GM23338 (cell line): ENCODE data around the gene SCTR. TPM values are rescaled to one million over a fixed set of nuclear protein-coding genes. Genes with fewer than 3 reads are reported as not detected.

ENCODE experiments used
- ATAC-seq: fragments of 200-7000 bp; cut with Tn5 transposase; 3 replicates; pipeline ENCODE4 v1.9.1; 2020
- DNase-seq: peaks from one replicate; pipeline ENCODE4 v3.0.0-alpha.2; 2015; ENCODE audit warnings: low spot score
- H2AFZ ChIP-seq: fragments of 200-600 bp; sonication (generic); 2 replicates; pipeline ENCODE4 v1.8.0; 2016; ENCODE audit warnings: antibody characterized with exemption, mild to moderate bottlenecking, moderate library complexity
- H3F3A ChIP-seq: fragments of 200-600 bp; sonication (generic); replicated peaks from 2 replicates; pipeline ENCODE4 v1.8.0; 2017; ENCODE audit warnings: antibody characterized with exemption, mixed run types, low read depth
- H3K27ac ChIP-seq: fragments of 200-600 bp; sonication (generic); 2 replicates; pipeline ENCODE4 v1.6.1; 2016; ENCODE audit warnings: low read depth
- H3K27me3 ChIP-seq: fragments of 200-600 bp; sonication (generic); 2 replicates; pipeline ENCODE4 v1.8.0; 2016; ENCODE audit warnings: mild to moderate bottlenecking, mixed run types, moderate library complexity; ENCODE audit not compliant: insufficient read depth
- H3K36me3 ChIP-seq: fragments of 200-600 bp; sonication (generic); 2 replicates; pipeline ENCODE4 v1.8.0; 2016; ENCODE audit warnings: mild to moderate bottlenecking; ENCODE audit not compliant: insufficient read depth
- H3K4me1 ChIP-seq: fragments of 200-600 bp; sonication (generic); 2 replicates; pipeline ENCODE4 v1.8.0; 2016; ENCODE audit warnings: mild to moderate bottlenecking, moderate library complexity; ENCODE audit not compliant: insufficient read depth
- H3K4me2 ChIP-seq: fragments of 200-600 bp; sonication (generic); 2 replicates; pipeline ENCODE4 v1.7.1; 2017; ENCODE audit warnings: mixed run types
- H3K4me3 ChIP-seq: fragments of 200-600 bp; sonication (generic); 2 replicates; pipeline ENCODE4 v1.6.1; 2016; ENCODE audit warnings: mixed run types
- H3K79me2 ChIP-seq: fragments of 200-600 bp; sonication (generic); replicated peaks from 2 replicates; pipeline ENCODE4 v1.8.0; 2017; ENCODE audit warnings: mild to moderate bottlenecking; ENCODE audit not compliant: insufficient read depth
- H3K9me2 ChIP-seq: fragments of 200-600 bp; sonication (generic); 2 replicates; pipeline ENCODE4 v1.8.0; 2017; ENCODE audit not compliant: insufficient read depth
- H4K20me1 ChIP-seq: fragments of 200-600 bp; sonication (generic); replicated peaks from 2 replicates; pipeline ENCODE4 v1.8.0; 2017; ENCODE audit warnings: mild to moderate bottlenecking; ENCODE audit not compliant: insufficient read depth
- H3K27ac Mint-ChIP-seq: 2 replicates; pipeline ENCODE4 v1.8.0; 2020; ENCODE audit warnings: inconsistent platforms, mild to moderate bottlenecking, moderate library complexity, mixed read lengths
- H3K27me3 Mint-ChIP-seq: 3 replicates; pipeline ENCODE4 v1.8.0; 2022; ENCODE audit warnings: low read depth, mild to moderate bottlenecking, moderate library complexity, mixed read lengths, inconsistent platforms; ENCODE audit not compliant: insufficient read depth, poor library complexity
- H3K36me3 Mint-ChIP-seq: 3 replicates; pipeline ENCODE4 v1.8.0; 2021; ENCODE audit warnings: low read depth, mild to moderate bottlenecking, inconsistent platforms, moderate library complexity, mixed read lengths
- H3K4me1 Mint-ChIP-seq: 3 replicates; pipeline ENCODE4 v1.8.0; 2020; ENCODE audit warnings: mild to moderate bottlenecking, inconsistent platforms, mixed read lengths
- H3K4me3 Mint-ChIP-seq: 3 replicates; pipeline ENCODE4 v1.8.0; 2021; ENCODE audit warnings: moderate library complexity, mild to moderate bottlenecking, inconsistent platforms, mixed read lengths
- H3K9me3 Mint-ChIP-seq: 3 replicates; pipeline ENCODE4 v1.8.0; 2020; ENCODE audit warnings: moderate library complexity, mild to moderate bottlenecking, inconsistent platforms, mixed read lengths
- JUNB ChIP-seq: IDR thresholded peaks from one replicate; pipeline ENCODE4 v1.6.1; 2016; ENCODE audit warnings: antibody characterized with exemption; ENCODE audit not compliant: unreplicated experiment
- NANOG ChIP-seq: IDR thresholded peaks from 2 replicates; pipeline ENCODE4 v1.6.1; 2016; ENCODE audit warnings: antibody characterized with exemption, borderline replicate concordance
- POLR2AphosphoS5 ChIP-seq: IDR thresholded peaks from 2 replicates; pipeline ENCODE4 v1.6.1; 2016; ENCODE audit warnings: antibody characterized with exemption, low read depth
- ZNF331 ChIP-seq: fragments of 250-450 bp; sonication (Bioruptor Pico); IDR thresholded peaks from 2 replicates; pipeline ENCODE4 v1.5.0; 2020; ENCODE audit warnings: low read depth, mild to moderate bottlenecking, moderate library complexity
- long read RNA-seq: library from polyadenylated mRNA; unstranded; transcript quantifications from one replicate; pipeline ENCODE4 v2.0.0, GENCODE V29; 2020; ENCODE audit not compliant: unreplicated experiment
- polyA plus RNA-seq: library from polyadenylated mRNA; unstranded; fragments of >200 nt; fragmentation: Nextera tagmentation; extraction: Ambion mirVana; gene quantifications from 2 replicates; pipeline ENCODE4 v1.2.1, GENCODE V29; 2016
- total RNA-seq: library from RNA; depleted of rRNA; stranded (reverse); fragments of >200 nt; shearing (Covaris generic); gene quantifications from 2 replicates; pipeline ENCODE4 v1.2.3, GENCODE V29; 2014; rRNA removed
- TF ChIP-seq, protein P1 (sequence below): IDR thresholded peaks from one replicate; pipeline ENCODE4 v1.6.1; 2018; ENCODE audit warnings: antibody characterized with exemption; ENCODE audit not compliant: unreplicated experiment
- TF ChIP-seq, protein P2 (sequence below), 2 experiments: fragments of 200-600 bp in 1 of 2; sonication (generic) in 1 of 2; conservative IDR thresholded peaks; 2 replicates each; pipeline versions ENCODE4 v1.5.1 to v1.6.1; 2016 to 2017; ENCODE audit warnings: antibody characterized with exemption in 2 of 2, low read depth in 2 of 2, mild to moderate bottlenecking in 2 of 2, moderate library complexity in 1 of 2
- TF ChIP-seq, protein P3 (sequence below): IDR thresholded peaks from 2 replicates; pipeline ENCODE4 v1.6.1; 2016; ENCODE audit warnings: antibody characterized with exemption
- TF ChIP-seq, protein P4 (sequence below): fragments of 250-450 bp; sonication (Bioruptor Pico); IDR thresholded peaks from 2 replicates; pipeline ENCODE4 v1.5.0; 2020; ENCODE audit warnings: mild to moderate bottlenecking, moderate library complexity

The SCTR gene
- total RNA-seq = not detected in 2 replicates
- not detected in 2 replicates for polyA plus RNA-seq
- long read RNA-seq = 0 reads

DNA sequence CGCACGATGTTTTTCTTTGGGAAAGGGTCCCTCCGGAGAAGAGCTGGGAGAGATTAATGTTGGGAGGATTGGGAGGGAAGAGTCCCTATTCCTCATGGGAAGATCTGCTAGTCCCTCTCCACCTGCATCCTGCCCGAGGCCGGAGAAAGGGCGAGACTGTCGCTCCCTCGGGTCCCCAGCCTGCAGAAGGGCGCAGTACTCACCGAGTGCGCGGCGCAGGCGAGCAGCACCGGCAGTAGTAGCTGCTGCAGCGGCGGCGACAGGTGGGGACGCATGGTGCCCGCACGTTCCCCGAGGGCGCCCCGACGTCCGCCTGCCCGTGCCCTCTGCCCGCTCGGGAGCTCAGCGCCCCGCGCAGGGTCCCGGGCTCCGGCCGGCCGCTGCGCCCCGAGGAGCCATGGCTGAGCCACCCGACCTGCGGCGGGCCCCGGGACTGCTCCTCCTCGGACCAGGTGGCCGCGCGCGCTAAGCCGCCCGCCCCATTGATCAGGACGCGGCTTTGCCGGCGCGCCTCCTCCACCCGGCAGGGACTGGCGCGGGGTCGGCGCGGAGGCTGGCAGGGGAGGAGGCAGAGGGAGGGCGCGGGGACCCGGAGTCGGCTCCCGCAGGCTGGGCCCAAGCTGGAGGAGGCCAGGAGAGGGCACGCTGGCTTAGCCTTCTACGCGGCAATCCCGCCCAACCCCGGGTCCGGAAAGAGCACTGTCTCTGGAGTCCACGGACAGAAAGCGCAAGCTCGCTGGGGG lies at the start of gene SCTR:
Gene SCTR (minus strand): TSS at position 532 of the 743 bp plus-strand sequence. CDS start 257 bp downstream, at position 275.
- Histone ChIP-seq H3K4me2 (peak within 1 kb of the TSS; percentile 97), H3K4me3 (peak within 1 kb of the TSS; percentile 65), H3K4me1 (peaks cover 29% of the 10 kb centered on the region), H2AFZ (peak within 1 kb of the TSS; percentile 100), H3K36me3 (no peaks in the 10 kb centered on the region), H3K27ac (no peak within 1 kb of the TSS), H3K9me2 (no peaks in the 10 kb centered on the region), H3F3A (peaks cover 6% of the 10 kb centered on the region; the same call in 1 of the 2 replicates), H3K27me3 (peaks cover 54% of the 10 kb centered on the region), H3K79me2 (no peaks in the 10 kb centered on the region), H4K20me1 (no peaks in the 10 kb centered on the region)
- ATAC-seq = peak; percentile 87
- no peaks in the 10 kb centered on the region; the same call in 2 of the 3 replicates for H3K36me3 Mint-ChIP-seq
- H3K9me3 Mint-ChIP-seq = no peaks in the 10 kb centered on the region
- H3K27ac Mint-ChIP-seq = no peak within 1 kb of the TSS
- peaks cover 39% of the 10 kb centered on the region for H3K27me3 Mint-ChIP-seq
- DNase-seq = peak; percentile 69
- peaks cover 28% of the 10 kb centered on the region for H3K4me1 Mint-ChIP-seq
- H3K4me3 Mint-ChIP-seq = peak within 1 kb of the TSS; percentile 78
- TF ChIP-seq, protein P1, sequence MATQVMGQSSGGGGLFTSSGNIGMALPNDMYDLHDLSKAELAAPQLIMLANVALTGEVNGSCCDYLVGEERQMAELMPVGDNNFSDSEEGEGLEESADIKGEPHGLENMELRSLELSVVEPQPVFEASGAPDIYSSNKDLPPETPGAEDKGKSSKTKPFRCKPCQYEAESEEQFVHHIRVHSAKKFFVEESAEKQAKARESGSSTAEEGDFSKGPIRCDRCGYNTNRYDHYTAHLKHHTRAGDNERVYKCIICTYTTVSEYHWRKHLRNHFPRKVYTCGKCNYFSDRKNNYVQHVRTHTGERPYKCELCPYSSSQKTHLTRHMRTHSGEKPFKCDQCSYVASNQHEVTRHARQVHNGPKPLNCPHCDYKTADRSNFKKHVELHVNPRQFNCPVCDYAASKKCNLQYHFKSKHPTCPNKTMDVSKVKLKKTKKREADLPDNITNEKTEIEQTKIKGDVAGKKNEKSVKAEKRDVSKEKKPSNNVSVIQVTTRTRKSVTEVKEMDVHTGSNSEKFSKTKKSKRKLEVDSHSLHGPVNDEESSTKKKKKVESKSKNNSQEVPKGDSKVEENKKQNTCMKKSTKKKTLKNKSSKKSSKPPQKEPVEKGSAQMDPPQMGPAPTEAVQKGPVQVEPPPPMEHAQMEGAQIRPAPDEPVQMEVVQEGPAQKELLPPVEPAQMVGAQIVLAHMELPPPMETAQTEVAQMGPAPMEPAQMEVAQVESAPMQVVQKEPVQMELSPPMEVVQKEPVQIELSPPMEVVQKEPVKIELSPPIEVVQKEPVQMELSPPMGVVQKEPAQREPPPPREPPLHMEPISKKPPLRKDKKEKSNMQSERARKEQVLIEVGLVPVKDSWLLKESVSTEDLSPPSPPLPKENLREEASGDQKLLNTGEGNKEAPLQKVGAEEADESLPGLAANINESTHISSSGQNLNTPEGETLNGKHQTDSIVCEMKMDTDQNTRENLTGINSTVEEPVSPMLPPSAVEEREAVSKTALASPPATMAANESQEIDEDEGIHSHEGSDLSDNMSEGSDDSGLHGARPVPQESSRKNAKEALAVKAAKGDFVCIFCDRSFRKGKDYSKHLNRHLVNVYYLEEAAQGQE = no peak
- TF ChIP-seq NANOG (no peak), POLR2AphosphoS5 (no peak), JUNB (no peak), ZNF331 (no peak)
- TF ChIP-seq, protein P2, sequence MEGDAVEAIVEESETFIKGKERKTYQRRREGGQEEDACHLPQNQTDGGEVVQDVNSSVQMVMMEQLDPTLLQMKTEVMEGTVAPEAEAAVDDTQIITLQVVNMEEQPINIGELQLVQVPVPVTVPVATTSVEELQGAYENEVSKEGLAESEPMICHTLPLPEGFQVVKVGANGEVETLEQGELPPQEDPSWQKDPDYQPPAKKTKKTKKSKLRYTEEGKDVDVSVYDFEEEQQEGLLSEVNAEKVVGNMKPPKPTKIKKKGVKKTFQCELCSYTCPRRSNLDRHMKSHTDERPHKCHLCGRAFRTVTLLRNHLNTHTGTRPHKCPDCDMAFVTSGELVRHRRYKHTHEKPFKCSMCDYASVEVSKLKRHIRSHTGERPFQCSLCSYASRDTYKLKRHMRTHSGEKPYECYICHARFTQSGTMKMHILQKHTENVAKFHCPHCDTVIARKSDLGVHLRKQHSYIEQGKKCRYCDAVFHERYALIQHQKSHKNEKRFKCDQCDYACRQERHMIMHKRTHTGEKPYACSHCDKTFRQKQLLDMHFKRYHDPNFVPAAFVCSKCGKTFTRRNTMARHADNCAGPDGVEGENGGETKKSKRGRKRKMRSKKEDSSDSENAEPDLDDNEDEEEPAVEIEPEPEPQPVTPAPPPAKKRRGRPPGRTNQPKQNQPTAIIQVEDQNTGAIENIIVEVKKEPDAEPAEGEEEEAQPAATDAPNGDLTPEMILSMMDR (conservative IDR thresholded peaks at IDR 0.05; ENCODE audit: low read depth in 2 of 2) = 0 out of 4 replicates have a peak, but pooled peaks of 1 of the 2 experiments have one; percentile 9
- TF ChIP-seq, protein P3, sequence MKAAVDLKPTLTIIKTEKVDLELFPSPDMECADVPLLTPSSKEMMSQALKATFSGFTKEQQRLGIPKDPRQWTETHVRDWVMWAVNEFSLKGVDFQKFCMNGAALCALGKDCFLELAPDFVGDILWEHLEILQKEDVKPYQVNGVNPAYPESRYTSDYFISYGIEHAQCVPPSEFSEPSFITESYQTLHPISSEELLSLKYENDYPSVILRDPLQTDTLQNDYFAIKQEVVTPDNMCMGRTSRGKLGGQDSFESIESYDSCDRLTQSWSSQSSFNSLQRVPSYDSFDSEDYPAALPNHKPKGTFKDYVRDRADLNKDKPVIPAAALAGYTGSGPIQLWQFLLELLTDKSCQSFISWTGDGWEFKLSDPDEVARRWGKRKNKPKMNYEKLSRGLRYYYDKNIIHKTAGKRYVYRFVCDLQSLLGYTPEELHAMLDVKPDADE = no peak

DNA sequence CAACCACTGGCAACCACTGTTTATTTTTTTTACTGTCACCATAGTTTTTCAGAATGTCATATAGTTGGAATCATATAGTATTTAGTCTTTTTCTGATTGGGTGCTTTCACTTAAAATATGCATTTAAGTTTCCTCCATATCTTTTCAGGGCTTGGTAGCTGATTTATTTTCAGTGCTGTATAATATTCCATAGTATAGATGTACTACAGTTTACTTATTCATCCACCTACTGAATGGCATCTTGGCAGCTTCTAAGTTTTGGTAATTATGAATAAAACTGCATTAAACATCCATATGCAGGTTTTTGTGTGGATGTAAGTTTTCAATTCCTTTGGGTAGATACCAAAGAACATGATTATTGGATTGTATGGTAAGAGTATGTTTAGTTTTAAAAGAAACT lies 43.0 kb upstream of the SCTR start:
- H3K4me1 Mint-ChIP-seq = no peaks in the 10 kb centered on the region
- no peak overlapping the region for H3K4me3 Mint-ChIP-seq
- H3K27me3 Mint-ChIP-seq = peaks cover 2% of the 10 kb centered on the region
- H3K27ac Mint-ChIP-seq = no peak overlapping the region
- Histone ChIP-seq H3K9me2 (0 out of 2 replicates have a peak, but pooled peaks cover 6% of the 10 kb centered on the region), H3K4me3 (no peak overlapping the region), H3K79me2 (no peaks in the 10 kb centered on the region), H2AFZ (no peak overlapping the region), H3K4me2 (no peak overlapping the region), H4K20me1 (no peaks in the 10 kb centered on the region), H3K27me3 (no peaks in the 10 kb centered on the region), H3K36me3 (no peaks in the 10 kb centered on the region), H3F3A (no peaks in the 10 kb centered on the region), H3K4me1 (no peaks in the 10 kb centered on the region), H3K27ac (no peak overlapping the region)
- ATAC-seq (no peak), DNase-seq (no peak)
- peaks cover 12% of the 10 kb centered on the region; the same call in 2 of the 3 replicates for H3K9me3 Mint-ChIP-seq
- no peaks in the 10 kb centered on the region; the same call in 1 of the 3 replicates for H3K36me3 Mint-ChIP-seq
- TF ChIP-seq, protein P4, sequence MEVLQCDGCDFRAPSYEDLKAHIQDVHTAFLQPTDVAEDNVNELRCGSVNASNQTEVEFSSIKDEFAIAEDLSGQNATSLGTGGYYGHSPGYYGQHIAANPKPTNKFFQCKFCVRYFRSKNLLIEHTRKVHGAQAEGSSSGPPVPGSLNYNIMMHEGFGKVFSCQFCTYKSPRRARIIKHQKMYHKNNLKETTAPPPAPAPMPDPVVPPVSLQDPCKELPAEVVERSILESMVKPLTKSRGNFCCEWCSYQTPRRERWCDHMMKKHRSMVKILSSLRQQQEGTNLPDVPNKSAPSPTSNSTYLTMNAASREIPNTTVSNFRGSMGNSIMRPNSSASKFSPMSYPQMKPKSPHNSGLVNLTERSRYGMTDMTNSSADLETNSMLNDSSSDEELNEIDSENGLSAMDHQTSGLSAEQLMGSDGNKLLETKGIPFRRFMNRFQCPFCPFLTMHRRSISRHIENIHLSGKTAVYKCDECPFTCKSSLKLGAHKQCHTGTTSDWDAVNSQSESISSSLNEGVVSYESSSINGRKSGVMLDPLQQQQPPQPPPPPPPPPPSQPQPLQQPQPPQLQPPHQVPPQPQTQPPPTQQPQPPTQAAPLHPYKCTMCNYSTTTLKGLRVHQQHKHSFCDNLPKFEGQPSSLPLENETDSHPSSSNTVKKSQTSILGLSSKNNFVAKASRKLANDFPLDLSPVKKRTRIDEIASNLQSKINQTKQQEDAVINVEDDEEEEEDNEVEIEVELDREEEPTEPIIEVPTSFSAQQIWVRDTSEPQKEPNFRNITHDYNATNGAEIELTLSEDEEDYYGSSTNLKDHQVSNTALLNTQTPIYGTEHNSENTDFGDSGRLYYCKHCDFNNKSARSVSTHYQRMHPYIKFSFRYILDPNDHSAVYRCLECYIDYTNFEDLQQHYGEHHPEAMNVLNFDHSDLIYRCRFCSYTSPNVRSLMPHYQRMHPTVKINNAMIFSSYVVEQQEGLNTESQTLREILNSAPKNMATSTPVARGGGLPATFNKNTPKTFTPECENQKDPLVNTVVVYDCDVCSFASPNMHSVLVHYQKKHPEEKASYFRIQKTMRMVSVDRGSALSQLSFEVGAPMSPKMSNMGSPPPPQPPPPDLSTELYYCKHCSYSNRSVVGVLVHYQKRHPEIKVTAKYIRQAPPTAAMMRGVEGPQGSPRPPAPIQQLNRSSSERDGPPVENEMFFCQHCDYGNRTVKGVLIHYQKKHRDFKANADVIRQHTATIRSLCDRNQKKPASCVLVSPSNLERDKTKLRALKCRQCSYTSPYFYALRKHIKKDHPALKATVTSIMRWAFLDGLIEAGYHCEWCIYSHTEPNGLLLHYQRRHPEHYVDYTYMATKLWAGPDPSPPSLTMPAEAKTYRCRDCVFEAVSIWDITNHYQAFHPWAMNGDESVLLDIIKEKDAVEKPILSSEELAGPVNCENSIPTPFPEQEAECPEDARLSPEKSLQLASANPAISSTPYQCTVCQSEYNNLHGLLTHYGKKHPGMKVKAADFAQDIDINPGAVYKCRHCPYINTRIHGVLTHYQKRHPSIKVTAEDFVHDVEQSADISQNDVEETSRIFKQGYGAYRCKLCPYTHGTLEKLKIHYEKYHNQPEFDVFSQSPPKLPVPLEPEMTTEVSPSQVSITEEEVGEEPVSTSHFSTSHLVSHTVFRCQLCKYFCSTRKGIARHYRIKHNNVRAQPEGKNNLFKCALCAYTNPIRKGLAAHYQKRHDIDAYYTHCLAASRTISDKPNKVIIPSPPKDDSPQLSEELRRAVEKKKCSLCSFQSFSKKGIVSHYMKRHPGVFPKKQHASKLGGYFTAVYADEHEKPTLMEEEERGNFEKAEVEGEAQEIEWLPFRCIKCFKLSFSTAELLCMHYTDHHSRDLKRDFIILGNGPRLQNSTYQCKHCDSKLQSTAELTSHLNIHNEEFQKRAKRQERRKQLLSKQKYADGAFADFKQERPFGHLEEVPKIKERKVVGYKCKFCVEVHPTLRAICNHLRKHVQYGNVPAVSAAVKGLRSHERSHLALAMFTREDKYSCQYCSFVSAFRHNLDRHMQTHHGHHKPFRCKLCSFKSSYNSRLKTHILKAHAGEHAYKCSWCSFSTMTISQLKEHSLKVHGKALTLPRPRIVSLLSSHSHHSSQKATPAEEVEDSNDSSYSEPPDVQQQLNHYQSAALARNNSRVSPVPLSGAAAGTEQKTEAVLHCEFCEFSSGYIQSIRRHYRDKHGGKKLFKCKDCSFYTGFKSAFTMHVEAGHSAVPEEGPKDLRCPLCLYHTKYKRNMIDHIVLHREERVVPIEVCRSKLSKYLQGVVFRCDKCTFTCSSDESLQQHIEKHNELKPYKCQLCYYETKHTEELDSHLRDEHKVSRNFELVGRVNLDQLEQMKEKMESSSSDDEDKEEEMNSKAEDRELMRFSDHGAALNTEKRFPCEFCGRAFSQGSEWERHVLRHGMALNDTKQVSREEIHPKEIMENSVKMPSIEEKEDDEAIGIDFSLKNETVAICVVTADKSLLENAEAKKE (CRISPR knock-in tag) = no peak
